ENCODE results near the gene HOXD11. TPM values are rescaled to one million over a fixed set of nuclear protein-coding genes. Genes with fewer than 3 reads are reported as not detected.

HOXD11 gene
- total and polyA plus RNA-seq, 9 of the 15 experiments (the other 6 are each of a cell fraction or from before 2014, with no cell fraction given) = not detected

GRCh38 chr2:176088048-176088936, 18.8 kb upstream of the HOXD11 start (continued):
- TF ChIP-seq CHD7 (IDR thresholded peaks at IDR 0.05; ENCODE audit: low read depth, low read length) (no peak), FOXP4 (CRISPR knock-in tag; IDR thresholded peaks at IDR 0.05; ENCODE audit: borderline replicate concordance) (no peak), PATZ1 (CRISPR knock-in tag; IDR thresholded peaks at IDR 0.05; ENCODE audit: borderline replicate concordance) (no peak), DLX4 (CRISPR knock-in tag; IDR thresholded peaks at IDR 0.05) (no peak), TAL1 (IDR thresholded peaks at IDR 0.05) (no peak), SUPT5H (IDR thresholded peaks at IDR 0.05) (no peak), POLR2AphosphoS2 (IDR thresholded peaks at IDR 0.05; ENCODE audit: low read length) (no peak), POLR2H (tag; IDR thresholded peaks at IDR 0.05; ENCODE audit: low read depth) (no peak)

Measured in K562 (cell line).